GM23248 (cell line): ENCODE measurements around the gene ENOX1. TPM values are rescaled to one million over a fixed set of nuclear protein-coding genes. Genes with fewer than 3 reads are reported as not detected.

ENCODE experiments used
- DNase-seq: peaks from one replicate; pipeline ENCODE4 v3.0.0-alpha.2; 2015
- H2AFZ ChIP-seq: fragments of 200-600 bp; sonication (generic); 2 replicates; pipeline ENCODE4 v1.6.1; 2016; ENCODE audit warnings: antibody characterized with exemption
- H3F3A ChIP-seq: fragments of 200-600 bp; sonication (generic); 2 replicates; pipeline ENCODE4 v1.6.1; 2016; ENCODE audit warnings: mild to moderate bottlenecking, antibody characterized with exemption, mixed run types; ENCODE audit not compliant: insufficient read depth
- H3K27ac ChIP-seq: fragments of 200-600 bp; sonication (generic); 2 replicates; pipeline ENCODE4 v1.5.1; 2016; ENCODE audit warnings: mild to moderate bottlenecking
- H3K27me3 ChIP-seq: fragments of 200-600 bp; sonication (generic); replicated peaks from 2 replicates; pipeline ENCODE4 v1.6.1; 2016; ENCODE audit warnings: mild to moderate bottlenecking; ENCODE audit not compliant: insufficient read depth
- H3K36me3 ChIP-seq: fragments of 200-600 bp; sonication (generic); 2 replicates; pipeline ENCODE4 v1.6.1; 2016; ENCODE audit warnings: low read depth, mild to moderate bottlenecking
- H3K4me1 ChIP-seq: fragments of 200-600 bp; sonication (generic); 2 replicates; pipeline ENCODE4 v1.6.1; 2016; ENCODE audit warnings: mild to moderate bottlenecking; ENCODE audit not compliant: insufficient read depth
- H3K4me2 ChIP-seq: fragments of 200-600 bp; sonication (generic); one replicate; pipeline ENCODE4 v1.6.1; 2016; ENCODE audit warnings: mild to moderate bottlenecking; ENCODE audit not compliant: unreplicated experiment
- H3K4me3 ChIP-seq: fragments of 200-600 bp; sonication (generic); 2 replicates; pipeline ENCODE4 v1.5.1; 2016; ENCODE audit warnings: mild to moderate bottlenecking
- H3K79me2 ChIP-seq: fragments of 200-600 bp; sonication (generic); 2 replicates; pipeline ENCODE4 v1.6.1; 2016; ENCODE audit warnings: mild to moderate bottlenecking; ENCODE audit not compliant: insufficient read depth
- H3K9ac ChIP-seq: fragments of 200-600 bp; sonication (generic); 2 replicates; pipeline ENCODE4 v1.6.1; 2016; ENCODE audit warnings: mild to moderate bottlenecking
- H3K9me2 ChIP-seq: fragments of 200-600 bp; sonication (generic); 2 replicates; pipeline ENCODE4 v1.6.1; 2016; ENCODE audit warnings: mixed run types, mild to moderate bottlenecking, moderate library complexity; ENCODE audit not compliant: insufficient read depth
- H3K9me3 ChIP-seq: fragments of 200-600 bp; sonication (generic); one replicate; pipeline ENCODE4 v1.6.1; 2017; ENCODE audit warnings: low read depth
- H4K20me1 ChIP-seq: fragments of 200-600 bp; sonication (generic); 2 replicates; pipeline ENCODE4 v1.6.0; 2016; ENCODE audit not compliant: insufficient read depth
- EZH2 ChIP-seq: fragments of 200-600 bp; sonication (generic); IDR thresholded peaks from 2 replicates; pipeline ENCODE4 v1.6.1; 2018; ENCODE audit warnings: antibody characterized with exemption, mild to moderate bottlenecking; ENCODE audit not compliant: insufficient read depth, poor library complexity, severe bottlenecking
- EZH2phosphoT487 ChIP-seq: fragments of 200-600 bp; sonication (generic); IDR thresholded peaks from 2 replicates; pipeline ENCODE4 v1.6.1; 2018; ENCODE audit warnings: antibody characterized with exemption, moderate library complexity, mild to moderate bottlenecking, low read depth; ENCODE audit not compliant: insufficient read depth
- WGBS, 2 experiments: methylation state at CpG; one replicate each; pipeline ENCODE4 v1.1.6; 2015 to 2017; ENCODE audit warnings: low lambda C conversion rate in 2 of 2, low coverage in 1 of 2; ENCODE audit errors: missing lambda C conversion rate in 2 of 2; 5-methylcytosine and 5-hydroxymethylcytosine counted together
- in situ Hi-C: fragments of 300-500 bp; cut with MboI; formaldehyde crosslinking; loops from 2 replicates; pipeline ENCODE4 v1.15.0; 2020
- polyA plus RNA-seq: library from polyadenylated mRNA; unstranded; fragments of >200 nt; fragmentation: Nextera tagmentation; extraction: Ambion mirVana; gene quantifications from 2 replicates; pipeline ENCODE4 v1.2.1, GENCODE V29; 2016
- total RNA-seq: library from RNA; depleted of rRNA; stranded (reverse); fragments of >200 nt; shearing (Covaris generic); gene quantifications from 2 replicates; pipeline ENCODE4 v1.2.3, GENCODE V29; 2014

The ENOX1 gene
- total and polyA plus RNA-seq, 2 experiments from 2014 or later = 1.8 to 3.2 TPM

- Histone ChIP-seq H3K4me3 (no peak overlapping the region), H3K79me2 (no peaks in the 10 kb centered on the region), H3F3A (no peaks in the 10 kb centered on the region), H3K4me1 (no peaks in the 10 kb centered on the region), H3K9me3 (no peaks in the 10 kb centered on the region), H3K27ac (no peak overlapping the region), H3K9me2 (no peaks in the 10 kb centered on the region), H3K27me3 (no peaks in the 10 kb centered on the region), H2AFZ (no peak overlapping the region), H3K4me2 (no peak overlapping the region), H4K20me1 (no peaks in the 10 kb centered on the region), H3K9ac (no peak overlapping the region), H3K36me3 (no peaks in the 10 kb centered on the region)
- in situ Hi-C loops = no loop called here
- DNase-seq = no peak
- 79 to 85% methylated on average over 6 of the region's 6 CpGs for WGBS, 2 experiments
- TF ChIP-seq EZH2 = no peak
- no peak for TF ChIP-seq EZH2phosphoT487
Observed at GRCh38 chr13:43675577-43675976, 111.2 kb downstream of the ENOX1 start.

GRCh38 chr13:43669964-43670363, 116.8 kb downstream of the ENOX1 start:
- Histone ChIP-seq H3K4me1 (peaks cover 5% of the 10 kb centered on the region), H3K36me3 (no peaks in the 10 kb centered on the region), H3K9me2 (no peaks in the 10 kb centered on the region), H2AFZ (no peak overlapping the region), H3K79me2 (no peaks in the 10 kb centered on the region), H3K4me2 (no peak overlapping the region), H3K4me3 (no peak overlapping the region), H3K9me3 (no peaks in the 10 kb centered on the region), H3K27me3 (no peaks in the 10 kb centered on the region), H3F3A (peaks cover 4% of the 10 kb centered on the region), H4K20me1 (no peaks in the 10 kb centered on the region), H3K27ac (no peak overlapping the region), H3K9ac (no peak overlapping the region)
- 76 to 87% methylated on average over 3 of the region's 3 CpGs for WGBS, 2 experiments
- DNase-seq = no peak
- TF ChIP-seq EZH2phosphoT487 (no peak), EZH2 (no peak)
- in situ Hi-C loops = no loop called here

GRCh38 chr13:43669101-43669500, 117.7 kb downstream of the ENOX1 start:
- no peak overlapping the region for H2AFZ ChIP-seq
- WGBS, 2 experiments = 94 to 100% methylated on average over 1 of the region's 1 CpG
- no peak overlapping the region for H3K4me3 ChIP-seq
- peaks cover 12% of the 10 kb centered on the region for H3F3A ChIP-seq
- no peak overlapping the region for H3K27ac ChIP-seq
- no peaks in the 10 kb centered on the region for H3K9me2 ChIP-seq
- H3K4me1 ChIP-seq = peaks cover 14% of the 10 kb centered on the region
- TF ChIP-seq EZH2phosphoT487 (no peak), EZH2 (no peak)
- no peaks in the 10 kb centered on the region for H3K36me3 ChIP-seq
- no peak for DNase-seq
- H3K9ac ChIP-seq = no peak overlapping the region
- no peak overlapping the region for H3K4me2 ChIP-seq
- no peaks in the 10 kb centered on the region for H4K20me1 ChIP-seq
- no peaks in the 10 kb centered on the region for H3K9me3 ChIP-seq
- H3K27me3 ChIP-seq = no peaks in the 10 kb centered on the region
- in situ Hi-C loops = no loop called here
- H3K79me2 ChIP-seq = no peaks in the 10 kb centered on the region

DNA sequence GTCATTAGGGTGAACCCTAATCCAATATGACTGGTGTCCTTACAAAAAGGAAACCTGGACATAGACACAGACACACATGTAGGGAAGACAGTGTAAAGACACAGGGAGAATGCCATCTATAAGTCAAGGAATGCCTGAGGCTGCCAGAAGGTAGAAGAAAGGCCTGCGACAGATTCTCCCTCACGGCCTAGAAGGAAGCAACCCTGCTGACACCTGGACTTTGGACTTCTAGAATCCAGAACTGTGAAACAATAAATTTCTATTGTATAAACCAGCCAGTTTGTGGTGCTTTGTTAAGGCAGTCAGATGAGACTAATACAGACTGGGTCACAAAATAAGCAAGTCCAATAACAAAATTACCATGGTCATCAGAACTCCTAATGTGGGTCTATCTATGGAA, 120.4 kb downstream of the ENOX1 start:
- no peaks in the 10 kb centered on the region for H3K36me3 ChIP-seq
- no peaks in the 10 kb centered on the region for H3K79me2 ChIP-seq
- no peak for TF ChIP-seq EZH2phosphoT487
- no peak for TF ChIP-seq EZH2
- no peak overlapping the region for H3K4me2 ChIP-seq
- in situ Hi-C loops = no loop called here
- H3K9me3 ChIP-seq = no peaks in the 10 kb centered on the region
- peaks cover 28% of the 10 kb centered on the region for H3K4me1 ChIP-seq
- H3K9me2 ChIP-seq = no peaks in the 10 kb centered on the region
- H3K9ac ChIP-seq = no peak overlapping the region
- no peak overlapping the region for H3K4me3 ChIP-seq
- WGBS, 2 experiments = 100% methylated on average over 2 of the region's 2 CpGs
- H3K27me3 ChIP-seq = no peaks in the 10 kb centered on the region
- DNase-seq = no peak
- H3F3A ChIP-seq = peaks cover 22% of the 10 kb centered on the region
- no peak overlapping the region for H3K27ac ChIP-seq
- H2AFZ ChIP-seq = no peak overlapping the region
- no peaks in the 10 kb centered on the region for H4K20me1 ChIP-seq

GRCh38 chr13:43665388-43665787, 121.4 kb downstream of the ENOX1 start:
- TF ChIP-seq EZH2 (no peak), EZH2phosphoT487 (no peak)

More at GRCh38 chr13:43665388-43665787, 121.4 kb downstream of the ENOX1 start:
- DNase-seq = no peak
- in situ Hi-C loops = no loop called here
- H3K27ac ChIP-seq = peak overlapping the region; percentile 45; the same call in 1 of the 2 replicates
- peaks cover 28% of the 10 kb centered on the region for H3K4me1 ChIP-seq
- H3K36me3 ChIP-seq = no peaks in the 10 kb centered on the region
- H3K4me3 ChIP-seq = no peak overlapping the region
- no peak overlapping the region for H2AFZ ChIP-seq
- H3K79me2 ChIP-seq = no peaks in the 10 kb centered on the region
- peaks cover 22% of the 10 kb centered on the region for H3F3A ChIP-seq
- H3K27me3 ChIP-seq = no peaks in the 10 kb centered on the region
- H3K9me2 ChIP-seq = no peaks in the 10 kb centered on the region
- WGBS, 2 experiments = 84 to 87% methylated on average over 6 of the region's 6 CpGs
- no peak overlapping the region for H3K9ac ChIP-seq
- H3K9me3 ChIP-seq = no peaks in the 10 kb centered on the region
- peak overlapping the region; percentile 82 for H3K4me2 ChIP-seq
- H4K20me1 ChIP-seq = no peaks in the 10 kb centered on the region
